GM21447 (cell line): ENCODE results near the gene VPS33A.
"Not testable (repeated sequence)": the region's sequence is repeated elsewhere in the genome, so short reads cannot be mapped to it uniquely, and the experiment has no call there.

Experiments used
- ATAC-seq: cut with Tn5 transposase; IDR thresholded peaks from one replicate; pipeline ENCODE4 v1.9.1; 2021; ENCODE audit not compliant: unreplicated experiment

VPS33A gene

GRCh38 chr12:122258462-122258861 is 7.8 kb downstream of the VPS33A start:
- ATAC-seq = not testable (repeated sequence)

DNA sequence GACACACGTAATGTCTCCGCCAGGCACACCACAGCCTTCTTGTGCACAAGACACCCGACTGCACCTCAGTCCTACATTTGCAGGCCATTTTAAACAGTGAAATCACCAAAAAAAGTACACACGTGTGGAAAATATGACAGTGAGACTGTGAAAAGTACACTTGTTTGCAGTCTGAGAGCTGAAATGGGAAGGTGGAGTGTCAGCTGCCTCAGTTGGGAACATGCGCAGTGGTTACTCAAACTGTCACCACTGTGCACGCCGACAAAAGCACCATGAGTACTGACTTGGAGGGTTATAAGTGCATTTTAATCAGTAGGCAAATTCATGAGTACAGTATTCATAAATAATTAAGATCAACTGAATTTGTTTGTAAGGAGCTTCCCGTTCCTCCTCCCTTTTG is 15.8 kb downstream of the VPS33A start:
- ATAC-seq = no peak

GRCh38 chr12:122250047-122250446 is 16.2 kb downstream of the VPS33A start:
- ATAC-seq = no peak

DNA sequence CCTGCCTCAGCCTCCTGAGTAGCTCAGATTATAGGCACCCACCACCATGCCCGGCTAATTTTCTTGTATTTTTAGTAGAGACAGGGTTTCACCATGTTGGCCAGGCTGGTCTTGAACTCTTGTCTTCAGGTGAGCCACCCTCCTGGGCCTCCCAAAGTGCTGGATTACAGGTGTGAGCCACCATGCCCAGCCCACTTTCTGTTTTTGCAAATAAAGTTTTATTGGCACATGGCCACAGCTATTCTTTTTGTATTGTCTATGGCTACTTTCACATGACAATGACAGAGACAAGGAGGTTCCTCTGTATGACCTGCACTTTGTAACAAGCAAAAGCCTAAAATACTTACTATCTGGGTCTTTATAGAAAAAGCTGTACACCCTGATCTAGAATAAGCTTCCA is 20.7 kb downstream of the VPS33A start:
- ATAC-seq = no peak

DNA sequence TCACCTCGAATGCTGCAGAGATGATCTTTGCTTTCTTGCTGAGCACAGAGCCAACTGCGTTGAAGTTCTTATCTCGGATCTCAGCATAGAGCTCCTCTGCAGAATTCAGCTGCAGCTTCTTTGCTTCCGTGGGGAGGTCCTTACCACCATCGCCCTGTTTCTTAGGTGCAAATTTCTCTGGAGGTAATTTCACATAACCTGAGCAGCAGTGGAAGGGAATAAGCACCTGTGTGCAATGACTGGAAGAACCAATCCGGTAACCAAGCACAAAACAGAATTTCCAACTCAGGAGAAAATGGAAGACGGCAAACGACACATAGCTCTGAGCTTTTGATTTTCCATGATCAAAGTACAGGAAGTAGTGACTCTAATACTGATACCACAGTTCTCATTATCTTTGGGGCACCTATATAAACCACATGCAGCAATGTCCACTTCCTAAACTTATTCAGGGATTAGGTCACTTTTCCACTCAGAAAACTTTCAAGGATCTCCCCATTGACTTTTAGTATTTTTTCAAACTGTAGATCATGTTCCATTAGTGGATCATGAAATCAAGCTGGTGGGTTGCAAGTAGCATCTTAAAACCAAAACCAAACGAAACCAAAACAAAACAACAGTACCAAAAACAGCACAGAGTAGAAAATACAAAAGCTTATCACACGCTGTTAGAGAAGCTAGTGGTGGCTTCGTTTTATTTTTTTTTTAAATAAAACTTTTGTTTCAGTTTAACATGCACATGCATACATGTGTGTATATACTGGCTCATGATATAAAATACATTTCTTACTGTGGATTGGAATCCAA is 21.5 kb downstream of the VPS33A start:
- ATAC-seq = no peak

- ATAC-seq = no peak
These were observed 22.3 kb downstream of the VPS33A start for GRCh38 chr12:122243965-122244364.

- no peak for ATAC-seq
These were observed 27.4 kb downstream of the VPS33A start for GRCh38 chr12:122238861-122239260.

DNA sequence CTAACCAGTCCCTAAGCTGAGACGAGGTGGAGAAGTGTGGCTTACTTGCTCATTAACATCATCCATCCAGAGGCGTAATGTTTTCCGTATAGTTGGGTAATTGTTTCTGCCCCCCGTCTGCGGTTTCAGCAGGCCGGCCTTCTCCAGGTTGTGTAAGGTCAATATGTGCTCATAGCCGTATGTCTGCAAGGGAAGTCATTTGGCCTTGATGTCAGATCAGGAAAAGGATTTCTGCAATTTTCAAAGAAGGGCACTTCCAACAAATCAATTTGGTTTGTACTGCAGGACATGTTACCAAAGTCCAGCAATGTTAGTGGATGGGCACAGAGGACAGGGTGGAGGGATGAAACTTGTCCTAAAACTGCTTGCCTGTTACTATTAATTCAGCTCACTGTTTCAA is 30.6 kb downstream of the VPS33A start:
- ATAC-seq = no peak

GRCh38 chr12:122232691-122233090 is 33.6 kb downstream of the VPS33A start:
- ATAC-seq = no peak

GRCh38 chr12:122230798-122231197 is 35.5 kb downstream of the VPS33A start:
- ATAC-seq = no peak

DNA sequence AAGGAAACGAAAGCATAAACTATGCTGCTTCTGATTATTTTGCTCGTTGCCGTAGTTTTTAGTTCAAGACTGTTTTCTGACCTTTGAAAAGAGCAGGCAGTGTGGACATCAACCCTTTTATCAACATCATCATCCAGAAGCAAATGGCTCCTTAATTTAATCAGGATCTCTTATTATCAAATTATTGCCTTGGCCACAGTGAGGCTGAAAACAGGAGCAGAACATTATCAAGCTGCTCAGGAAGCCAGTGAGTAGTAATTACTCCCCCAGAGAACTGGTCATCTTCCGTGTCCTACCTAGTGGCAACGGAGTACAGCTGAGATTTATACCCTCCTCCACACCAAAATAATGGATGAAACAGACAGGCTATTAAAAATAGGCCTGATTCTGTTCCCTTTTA is 38.2 kb downstream of the VPS33A start:
- ATAC-seq = no peak

GRCh38 chr12:122227341-122227740 is 39.0 kb downstream of the VPS33A start:
- no peak for ATAC-seq

DNA sequence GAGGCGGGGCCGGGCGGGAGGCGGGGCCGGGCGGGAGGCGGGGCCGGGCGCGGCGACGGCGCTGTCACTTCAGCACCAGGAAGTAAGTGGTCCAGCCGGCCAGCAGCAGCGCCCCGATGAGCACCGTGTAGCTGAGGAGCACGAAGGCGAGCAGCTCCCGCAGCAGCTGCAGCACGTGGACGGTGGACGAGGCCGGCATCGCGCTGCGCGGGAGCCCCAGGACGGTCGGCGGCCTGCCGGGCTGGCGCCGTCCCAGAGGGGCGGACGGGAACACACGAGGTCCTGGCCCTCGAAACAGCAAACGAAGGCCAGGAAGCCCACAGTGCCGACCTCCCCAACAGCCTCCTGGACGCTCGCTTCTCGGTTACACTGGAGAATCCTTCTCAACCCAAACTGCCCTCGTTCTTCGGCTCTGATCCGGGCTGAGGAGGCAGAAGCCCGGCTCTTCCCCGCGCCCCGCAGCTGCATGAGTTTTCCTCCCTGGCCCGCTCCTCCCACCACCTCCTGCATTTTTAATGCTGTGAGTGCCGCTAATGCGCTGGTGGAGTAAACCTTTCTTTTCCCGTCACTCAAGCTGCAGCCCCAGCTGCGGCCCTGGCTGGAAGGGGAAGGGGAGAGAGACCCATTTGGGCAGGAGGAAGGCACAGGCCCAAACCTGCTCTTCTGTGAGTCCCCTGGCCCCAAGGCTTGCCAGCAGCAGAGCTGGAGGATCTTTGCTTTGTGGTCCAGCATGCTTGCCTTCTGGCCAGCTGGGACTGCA is 39.7 kb downstream of the VPS33A start:
- ATAC-seq = no peak

DNA sequence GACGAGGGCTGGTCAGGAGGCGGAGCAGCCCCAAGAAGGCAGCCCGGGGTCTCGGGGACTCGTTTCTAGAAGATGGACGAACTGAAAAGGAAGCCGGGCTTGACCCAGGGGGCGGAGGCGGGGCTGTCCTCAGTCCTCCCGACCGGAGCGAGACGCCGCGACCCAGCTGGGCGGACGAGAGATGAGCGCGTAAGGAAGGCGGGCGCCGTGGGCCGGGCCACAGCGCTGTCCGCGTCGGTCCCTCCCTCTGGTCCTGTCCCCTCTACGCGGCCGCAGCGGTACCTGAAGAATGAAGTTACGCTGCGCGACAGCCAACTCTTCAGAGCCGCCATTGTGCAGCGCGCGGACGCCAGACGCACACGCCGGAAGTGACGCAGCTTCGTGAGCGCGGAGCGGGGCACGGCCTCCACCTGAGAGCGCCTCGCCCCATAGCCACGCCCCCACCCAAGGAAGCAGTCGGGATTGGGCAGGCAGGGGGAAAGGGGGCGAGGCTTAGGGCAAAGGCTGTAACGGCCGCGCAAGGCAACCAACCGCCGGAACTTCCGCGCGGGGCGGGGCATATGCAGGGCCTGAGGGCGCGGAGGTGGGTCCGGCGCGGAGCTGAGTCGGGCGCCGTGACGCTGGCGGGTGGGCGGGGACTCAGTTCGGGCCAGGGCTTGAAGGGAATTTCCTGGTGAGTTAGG is 40.5 kb downstream of the VPS33A start, which contains the start of gene DIABLO:
TSS of gene DIABLO (minus strand) at position 370 of the 683 bp plus-strand sequence. CDS start at position 332, 38 bp downstream.
- ATAC-seq = peak; percentile 92

DNA sequence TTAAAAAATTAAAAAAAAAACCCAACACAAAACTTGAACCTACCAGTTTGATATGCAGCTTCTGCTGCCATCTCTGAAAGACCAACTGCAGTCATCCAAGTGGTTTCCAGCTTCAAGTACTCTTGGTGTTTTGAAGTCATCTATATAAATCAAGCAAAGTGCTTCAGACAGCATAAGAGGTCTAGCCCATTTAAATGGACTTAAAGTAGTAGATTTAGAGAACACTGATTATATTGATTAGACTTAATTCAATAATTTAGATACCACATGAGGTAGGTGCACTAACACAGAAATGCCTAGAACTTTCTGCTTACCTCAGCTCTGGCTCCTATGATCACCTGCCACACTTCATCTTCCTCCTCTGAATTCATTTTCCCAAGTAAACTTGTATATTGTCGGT is 49.8 kb downstream of the VPS33A start:
- ATAC-seq = no peak

DNA sequence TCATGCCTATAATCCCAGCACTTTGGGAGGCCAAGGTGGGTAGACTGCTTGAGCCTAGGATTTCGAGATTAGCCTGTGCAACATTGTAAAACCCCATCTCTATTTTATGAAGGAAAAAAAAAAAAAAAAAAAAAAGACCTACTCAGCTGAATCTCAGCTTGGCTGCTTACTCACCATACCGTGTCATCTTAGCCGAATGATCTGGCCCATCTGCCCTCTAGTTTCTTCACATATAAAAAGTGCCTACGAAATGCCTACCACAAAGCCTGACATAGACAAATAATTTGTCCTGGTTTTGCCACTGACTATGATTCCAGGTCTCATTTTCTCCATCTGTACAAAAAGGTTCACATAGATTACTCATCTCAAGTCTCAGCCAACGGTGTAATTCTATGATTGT is 50.5 kb downstream of the VPS33A start:
- no peak for ATAC-seq

DNA sequence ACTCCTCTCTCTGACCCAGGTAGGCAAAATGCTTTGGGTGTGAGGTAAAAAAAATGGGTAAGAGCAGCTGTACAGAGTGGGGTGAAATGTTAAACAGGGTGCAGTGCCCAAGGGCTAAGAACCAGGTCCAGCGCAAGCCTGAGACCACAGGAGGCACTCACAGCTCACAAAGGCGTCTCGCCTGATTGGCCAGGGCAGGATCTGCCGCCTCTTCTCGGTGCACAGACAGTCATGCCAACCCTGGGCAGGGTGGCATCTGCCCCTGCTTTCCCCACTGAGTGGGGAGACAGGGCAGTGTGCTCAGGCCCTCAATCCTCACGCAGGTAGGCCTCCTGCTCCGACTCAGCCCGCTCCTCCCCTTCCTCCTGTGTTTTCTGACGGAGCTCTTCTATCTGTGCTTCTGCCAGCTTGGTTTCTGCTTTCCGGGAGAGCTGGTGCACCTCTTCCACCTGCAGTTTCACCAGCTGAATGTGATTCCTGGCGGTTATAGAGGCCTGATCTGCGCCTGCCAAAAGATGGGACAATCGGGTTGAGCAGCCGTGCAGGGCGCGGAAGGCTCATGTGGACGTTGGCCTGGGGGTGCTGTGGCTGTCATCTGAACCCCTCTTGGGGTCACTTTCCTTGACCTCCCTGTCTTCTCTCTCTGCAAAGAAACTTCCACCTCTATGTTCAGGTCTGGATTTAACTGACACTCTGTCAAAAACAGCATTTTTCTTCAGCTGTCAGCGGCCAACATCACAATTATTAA is 58.0 kb downstream of the VPS33A start:
- no peak for ATAC-seq

- no peak for ATAC-seq
These were observed 58.9 kb downstream of the VPS33A start for GRCh38 chr12:122207391-122207790.

- ATAC-seq = no peak
These were observed 59.3 kb downstream of the VPS33A start for GRCh38 chr12:122206976-122207375.

GRCh38 chr12:122206111-122206881 is 60.0 kb downstream of the VPS33A start:
- no peak for ATAC-seq
